K562 treated with DMSO at 1 percent for 48 hours (cell line): Measurements from ENCODE around the gene ISM1. TPM values are rescaled to one million over a fixed set of nuclear protein-coding genes. Genes with fewer than 3 reads are reported as not detected.

Experiments used
- total RNA-seq: library from RNA; unstranded; fragments of 300-600 nt; gene quantifications from 2 replicates; pipeline ENCODE4 v1.2.3, GENCODE V29; 2022; ENCODE audit warnings: low replicate concordance; ENCODE audit errors: extremely low read depth

The ISM1 gene
- not detected in 2 replicates for total RNA-seq

DNA sequence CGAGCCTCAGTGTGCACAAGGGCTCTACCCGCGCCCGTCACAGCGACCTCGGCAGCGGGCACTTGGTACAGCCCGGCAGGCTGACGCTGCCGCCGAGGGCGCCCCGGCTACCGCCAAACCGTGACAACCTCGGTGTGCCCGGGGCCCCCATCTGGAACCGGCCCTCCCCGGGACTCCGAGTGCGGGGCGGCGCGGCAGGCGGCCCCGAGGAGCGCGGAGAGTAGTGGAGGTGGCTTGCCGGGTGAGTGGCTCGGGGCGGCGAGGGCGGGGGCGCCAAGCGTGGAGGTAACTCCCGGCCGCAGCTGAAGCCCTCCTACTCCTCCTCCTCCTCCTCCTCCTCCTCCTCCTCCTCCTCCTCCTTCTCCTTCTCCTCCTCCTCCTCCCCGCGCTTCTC is at the start of gene ISM1:
Gene ISM1, plus strand, starts transcription at position 371 of the 394 bp plus-strand sequence. CDS start 503 bp downstream, outside the sequence.

Other genes starting within 250 kb of the ISM1 start
- not detected in 2 replicates for gene SPTLC3, start 212.3 kb upstream of the ISM1 start, total RNA-seq